ENCODE results near the gene RAB33B.

GRCh38 chr4:139450586-139450985, 3.3 kb upstream of the RAB33B start:
- TF ChIP-seq POLR2AphosphoS5 (IDR thresholded peaks at IDR 0.05; ENCODE audit: low read depth, low read length) (no peak), POLR2A (IDR thresholded peaks at IDR 0.05; ENCODE audit: low read depth, low read length) (no peak), POU2F2 (IDR thresholded peaks at IDR 0.05; ENCODE audit: low read depth, low read length) (no peak), TAF1 (IDR thresholded peaks at IDR 0.05; ENCODE audit: low read depth, low read length) (no peak), SPI1 (IDR thresholded peaks at IDR 0.05; ENCODE audit: low read depth, low read length) (no peak)

All from GM12891 (cell line).